ENCODE measurements around the gene SST. TPM values are rescaled to one million over a fixed set of nuclear protein-coding genes. Genes with fewer than 3 reads are reported as not detected.

SST gene
- total and polyA plus RNA-seq, 2 donors from 2014 or later = not detected

- Histone ChIP-seq H3K27me3 (ENCODE audit: control insufficient read depth, insufficient read depth, low read length) (no peaks in the 10 kb centered on the region), H3K4me3 (ENCODE audit: low read length in 3 of 3) (no peak overlapping the region), H3K9me3 (ENCODE audit: control insufficient read depth in 2 of 3, insufficient read depth in 1 of 3, low read length in 3 of 3) (no peaks in the 10 kb centered on the region), H3K36me3 (ENCODE audit: control insufficient read depth in 2 of 3, insufficient read depth in 3 of 3, low read length in 3 of 3) (no peaks in the 10 kb centered on the region), H3K27ac (ENCODE audit: low read depth in 2 of 2, low read length in 2 of 2) (no peak overlapping the region), H3K4me1 (ENCODE audit: control insufficient read depth in 2 of 3, insufficient read depth in 2 of 3, low read depth in 1 of 3, low read length in 3 of 3) (no peaks in the 10 kb centered on the region), H3K9ac (ENCODE audit: low read length in 3 of 3) (no peak overlapping the region)
- no peak for TF ChIP-seq CTCF (IDR thresholded peaks at IDR 0.05; ENCODE audit: borderline replicate concordance, extremely low read depth, insufficient read depth)
- intact Hi-C loops (cut with DNase I) = no loop called here
- FAIRE-seq (no peak), DNase-seq (no peak)
These were observed 30.1 kb upstream of the SST start for GRCh38 chr3:187700249-187700648.

- no peak for TF ChIP-seq CTCF (IDR thresholded peaks at IDR 0.05; ENCODE audit: borderline replicate concordance, extremely low read depth, insufficient read depth)
- intact Hi-C loops (cut with DNase I) = no loop called here
- Histone ChIP-seq H3K9ac (ENCODE audit: low read length in 3 of 3) (no peak overlapping the region), H3K4me1 (ENCODE audit: control insufficient read depth in 2 of 3, insufficient read depth in 2 of 3, low read depth in 1 of 3, low read length in 3 of 3) (no peaks in the 10 kb centered on the region), H3K27me3 (ENCODE audit: control insufficient read depth, insufficient read depth, low read length) (no peaks in the 10 kb centered on the region), H3K9me3 (ENCODE audit: control insufficient read depth in 2 of 3, insufficient read depth in 1 of 3, low read length in 3 of 3) (no peaks in the 10 kb centered on the region), H3K4me3 (ENCODE audit: low read length in 3 of 3) (no peak overlapping the region), H3K27ac (ENCODE audit: low read depth in 2 of 2, low read length in 2 of 2) (no peak overlapping the region), H3K36me3 (ENCODE audit: control insufficient read depth in 2 of 3, insufficient read depth in 3 of 3, low read length in 3 of 3) (no peaks in the 10 kb centered on the region)
- DNase-seq = no peak
- FAIRE-seq = no peak
These were observed 28.6 kb upstream of the SST start for GRCh38 chr3:187698499-187699399.

GRCh38 chr3:187696021-187696420 lies 25.8 kb upstream of the SST start:
- Histone ChIP-seq H3K27me3 (ENCODE audit: control insufficient read depth, insufficient read depth, low read length) (no peaks in the 10 kb centered on the region), H3K4me3 (ENCODE audit: low read length in 3 of 3) (no peak overlapping the region), H3K9ac (ENCODE audit: low read length in 3 of 3) (no peak overlapping the region), H3K4me1 (ENCODE audit: control insufficient read depth in 2 of 3, insufficient read depth in 2 of 3, low read depth in 1 of 3, low read length in 3 of 3) (no peaks in the 10 kb centered on the region), H3K27ac (ENCODE audit: low read depth in 2 of 2, low read length in 2 of 2) (no peak overlapping the region), H3K36me3 (ENCODE audit: control insufficient read depth in 2 of 3, insufficient read depth in 3 of 3, low read length in 3 of 3) (no peaks in the 10 kb centered on the region), H3K9me3 (ENCODE audit: control insufficient read depth in 2 of 3, insufficient read depth in 1 of 3, low read length in 3 of 3) (no peaks in the 10 kb centered on the region)
- no peak for TF ChIP-seq CTCF (IDR thresholded peaks at IDR 0.05; ENCODE audit: borderline replicate concordance, extremely low read depth, insufficient read depth)
- no peak for DNase-seq
- no peak for FAIRE-seq
- intact Hi-C loops (cut with DNase I) = no loop called here

Measured in kidney (tissue), 14 donors.